Nephron progenitor cell (in vitro differentiated cells): Measurements from ENCODE around the gene JAZF1.

Experiments used
- DNase-seq: peaks from one replicate; pipeline ENCODE4 v3.0.0; 2021
- H3K27ac Mint-ChIP-seq: 2 replicates; pipeline ENCODE4 v1.8.0; 2021; ENCODE audit warnings: mild to moderate bottlenecking, moderate library complexity, mixed read lengths
- H3K27me3 Mint-ChIP-seq: 2 replicates; pipeline ENCODE4 v1.8.0; 2021; ENCODE audit warnings: mild to moderate bottlenecking, low read depth, mixed read lengths; ENCODE audit not compliant: poor library complexity
- H3K36me3 Mint-ChIP-seq: 2 replicates; pipeline ENCODE4 v1.8.0; 2021; ENCODE audit warnings: low read depth, mixed read lengths
- H3K4me1 Mint-ChIP-seq: 2 replicates; pipeline ENCODE4 v1.8.0; 2021; ENCODE audit warnings: mixed read lengths
- H3K4me3 Mint-ChIP-seq: 2 replicates; pipeline ENCODE4 v1.8.0; 2021; ENCODE audit warnings: mild to moderate bottlenecking, moderate library complexity, mixed read lengths
- H3K9me3 Mint-ChIP-seq: 2 replicates; pipeline ENCODE4 v1.8.0; 2021; ENCODE audit warnings: mild to moderate bottlenecking, moderate library complexity, mixed read lengths
- CTCF ChIP-seq: fragments of 200-600 bp; sonication (generic); IDR thresholded peaks from 2 replicates; pipeline ENCODE4 v1.5.0; 2021; ENCODE audit warnings: antibody characterized with exemption

Gene JAZF1

GRCh38 chr7:27846388-27846787 lies 334.2 kb downstream of the JAZF1 start:
- no peak for DNase-seq
- Mint-ChIP-seq H3K9me3 (no peaks in the 10 kb centered on the region), H3K4me1 (peaks cover 28% of the 10 kb centered on the region), H3K27me3 (peaks cover 15% of the 10 kb centered on the region), H3K27ac (no peak overlapping the region), H3K4me3 (no peak overlapping the region), H3K36me3 (no peaks in the 10 kb centered on the region)
- TF ChIP-seq CTCF = no peak

GRCh38 chr7:27843584-27844305 lies 336.9 kb downstream of the JAZF1 start:
- Mint-ChIP-seq H3K4me3 (no peak overlapping the region), H3K27me3 (peaks cover 15% of the 10 kb centered on the region), H3K9me3 (no peaks in the 10 kb centered on the region), H3K36me3 (no peaks in the 10 kb centered on the region), H3K27ac (no peak overlapping the region), H3K4me1 (peaks cover 47% of the 10 kb centered on the region)
- TF ChIP-seq CTCF = no peak
- DNase-seq = no peak

DNA sequence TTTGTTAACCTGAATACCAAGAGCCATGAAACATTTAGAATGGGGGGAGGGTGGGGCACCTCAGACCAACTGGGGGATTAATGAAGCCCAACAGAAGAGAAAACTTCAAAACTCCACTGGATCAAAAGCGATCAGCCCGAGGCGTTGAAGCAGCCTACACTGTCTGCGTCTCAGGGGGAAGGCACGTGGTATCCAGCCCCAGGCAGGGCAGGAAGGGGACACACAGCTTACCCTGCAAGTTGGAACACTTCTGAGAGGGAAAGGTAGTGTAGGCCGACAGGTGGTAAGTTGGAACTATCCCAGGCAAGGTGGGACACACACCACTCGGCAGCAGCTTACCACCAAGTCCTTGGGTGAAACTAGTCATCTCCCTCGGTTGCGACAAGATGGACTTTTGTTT lies 337.7 kb downstream of the JAZF1 start:
- DNase-seq = no peak
- no peaks in the 10 kb centered on the region for H3K9me3 Mint-ChIP-seq
- TF ChIP-seq CTCF = no peak
- peaks cover 56% of the 10 kb centered on the region for H3K4me1 Mint-ChIP-seq
- H3K27me3 Mint-ChIP-seq = peaks cover 15% of the 10 kb centered on the region
- H3K4me3 Mint-ChIP-seq = no peak overlapping the region
- H3K36me3 Mint-ChIP-seq = no peaks in the 10 kb centered on the region
- H3K27ac Mint-ChIP-seq = no peak overlapping the region

- no peaks in the 10 kb centered on the region for H3K36me3 Mint-ChIP-seq
- H3K4me3 Mint-ChIP-seq = no peak overlapping the region
- H3K9me3 Mint-ChIP-seq = no peaks in the 10 kb centered on the region
- DNase-seq = no peak
- no peak for TF ChIP-seq CTCF
- H3K27me3 Mint-ChIP-seq = peaks cover 15% of the 10 kb centered on the region
- H3K4me1 Mint-ChIP-seq = peaks cover 61% of the 10 kb centered on the region
- H3K27ac Mint-ChIP-seq = no peak overlapping the region
Measured at GRCh38 chr7:27842094-27842692, 338.4 kb downstream of the JAZF1 start.

GRCh38 chr7:27840760-27841364 lies 339.7 kb downstream of the JAZF1 start:
- no peak overlapping the region for H3K4me3 Mint-ChIP-seq

More at GRCh38 chr7:27840760-27841364, 339.7 kb downstream of the JAZF1 start:
- DNase-seq = no peak
- Mint-ChIP-seq H3K27ac (peak overlapping the region; percentile 17), H3K4me1 (peaks cover 62% of the 10 kb centered on the region), H3K36me3 (no peaks in the 10 kb centered on the region), H3K9me3 (no peaks in the 10 kb centered on the region), H3K27me3 (peaks cover 11% of the 10 kb centered on the region)
- no peak for TF ChIP-seq CTCF
